H9 (cell line): ENCODE measurements around the gene TRPM3. TPM values are rescaled to one million over a fixed set of nuclear protein-coding genes. Genes with fewer than 3 reads are reported as not detected.

Experiments
- DNase-seq: peaks from one replicate; pipeline ENCODE4 v3.0.0-alpha.2; 2017
- H2AFZ ChIP-seq: one replicate; pipeline ENCODE4 v1.6.1; 2013; ENCODE audit warnings: mild to moderate bottlenecking, low read length, control low read depth, moderate library complexity
- H2AK5ac ChIP-seq: 2 replicates; pipeline ENCODE4 v1.6.1; 2013; ENCODE audit warnings: low read length, control low read depth, mixed read lengths; ENCODE audit not compliant: insufficient read length
- H2BK120ac ChIP-seq: one replicate; pipeline ENCODE4 v1.6.1; 2013; ENCODE audit warnings: low read depth, mild to moderate bottlenecking, low read length, control low read depth, inconsistent platforms; ENCODE audit not compliant: poor library complexity, severe bottlenecking
- H2BK12ac ChIP-seq: 2 replicates; pipeline ENCODE4 v1.6.1; 2013; ENCODE audit warnings: low read length, control low read depth, mixed read lengths, low read depth; ENCODE audit not compliant: insufficient read length
- H2BK15ac ChIP-seq: 2 replicates; pipeline ENCODE4 v1.6.1; 2013; ENCODE audit warnings: low read depth, low read length, control low read depth
- H2BK20ac ChIP-seq: one replicate; pipeline ENCODE4 v1.6.1; 2013; ENCODE audit warnings: low read depth, mild to moderate bottlenecking, low read length, control low read depth, inconsistent platforms; ENCODE audit not compliant: poor library complexity, severe bottlenecking
- H2BK5ac ChIP-seq: 2 replicates; pipeline ENCODE4 v1.6.1; 2013; ENCODE audit warnings: low read length, control low read depth, mixed read lengths; ENCODE audit not compliant: insufficient read length
- H3K14ac ChIP-seq: 2 replicates; pipeline ENCODE4 v1.6.1; 2013; ENCODE audit warnings: low read length, control low read depth; ENCODE audit not compliant: insufficient read depth
- H3K18ac ChIP-seq: 2 replicates; pipeline ENCODE4 v1.6.1; 2013; ENCODE audit warnings: low read depth, mild to moderate bottlenecking, mixed read lengths, low read length, control low read depth; ENCODE audit not compliant: insufficient read length
- H3K23ac ChIP-seq: 2 replicates; pipeline ENCODE4 v1.6.1; 2013; ENCODE audit warnings: low read length, control low read depth, mixed read lengths, low read depth; ENCODE audit not compliant: insufficient read length
- H3K23me2 ChIP-seq: 2 replicates; pipeline ENCODE4 v1.6.1; 2013; ENCODE audit warnings: low read depth, mild to moderate bottlenecking, mixed read lengths, low read length, control low read depth; ENCODE audit not compliant: insufficient read length, poor library complexity, severe bottlenecking
- H3K27ac ChIP-seq: 2 replicates; pipeline ENCODE4 v1.5.1; 2013; ENCODE audit warnings: low read length, control low read depth, mixed read lengths, low read depth; ENCODE audit not compliant: insufficient read length
- H3K27me3 ChIP-seq: 2 replicates; pipeline ENCODE4 v1.6.1; 2013; ENCODE audit warnings: low read length, control low read depth, inconsistent platforms; ENCODE audit not compliant: insufficient read depth
- H3K4ac ChIP-seq: 2 replicates; pipeline ENCODE4 v1.6.1; 2013; ENCODE audit warnings: low read depth, mild to moderate bottlenecking, control low read depth, inconsistent platforms, low read length, moderate library complexity
- H3K4me1 ChIP-seq: 2 replicates; pipeline ENCODE4 v1.6.1; 2013; ENCODE audit warnings: low read length, control low read depth, inconsistent platforms; ENCODE audit not compliant: insufficient read depth
- H3K4me2 ChIP-seq: 2 replicates; pipeline ENCODE4 v1.6.1; 2013; ENCODE audit warnings: low read length, control low read depth, mixed read lengths; ENCODE audit not compliant: insufficient read length, insufficient read depth
- H3K56ac ChIP-seq: 2 replicates; pipeline ENCODE4 v1.6.1; 2013; ENCODE audit warnings: low read depth, mild to moderate bottlenecking, mixed read lengths, low read length, control low read depth; ENCODE audit not compliant: insufficient read length
- H3K79me1 ChIP-seq: 2 replicates; pipeline ENCODE4 v1.6.1; 2013; ENCODE audit warnings: low read depth, mild to moderate bottlenecking, moderate library complexity, low read length, control low read depth, inconsistent platforms; ENCODE audit not compliant: insufficient read depth, poor library complexity, severe bottlenecking
- H3K79me2 ChIP-seq: 2 replicates; pipeline ENCODE4 v1.6.1; 2013; ENCODE audit warnings: low read length, control low read depth, inconsistent platforms; ENCODE audit not compliant: insufficient read depth
- H3K9ac ChIP-seq: 2 replicates; pipeline ENCODE4 v1.6.1; 2013; ENCODE audit warnings: low read length, control low read depth, mixed read lengths; ENCODE audit not compliant: insufficient read length; ENCODE audit errors: extremely low read depth
- H3K9me3 ChIP-seq: one replicate; pipeline ENCODE4 v1.6.1; 2013; ENCODE audit warnings: low read depth, low read length, inconsistent platforms; ENCODE audit not compliant: control insufficient read depth
- H3T11ph ChIP-seq: one replicate; pipeline ENCODE4 v1.6.1; 2013; ENCODE audit warnings: mild to moderate bottlenecking, low read length, control low read depth, inconsistent platforms
- H4K20me1 ChIP-seq: one replicate; pipeline ENCODE4 v1.6.1; 2013; ENCODE audit not compliant: control insufficient read depth, insufficient read length, insufficient read depth
- H4K5ac ChIP-seq: 2 replicates; pipeline ENCODE4 v1.6.1; 2013; ENCODE audit warnings: low read depth, mild to moderate bottlenecking, mixed read lengths, low read length, control low read depth; ENCODE audit not compliant: insufficient read length
- H4K8ac ChIP-seq: replicated peaks from 2 replicates; pipeline ENCODE4 v1.6.1; 2013; ENCODE audit warnings: low read length, control low read depth, mixed read lengths, low read depth; ENCODE audit not compliant: insufficient read length
- H4K91ac ChIP-seq: 2 replicates; pipeline ENCODE4 v1.6.1; 2013; ENCODE audit warnings: low read depth, mild to moderate bottlenecking, moderate library complexity, mixed read lengths, low read length, control low read depth; ENCODE audit not compliant: insufficient read length
- H3K27ac Mint-ChIP-seq, 3 experiments: 2 replicates in 2 of 3; 3 replicates in 1 of 3; pipeline ENCODE4 v1.8.0; 2020 to 2021; ENCODE audit warnings: mixed read lengths in 3 of 3, mild to moderate bottlenecking in 1 of 3, moderate library complexity in 1 of 3
- H3K27me3 Mint-ChIP-seq: 2 replicates; pipeline ENCODE4 v1.8.0; 2021; ENCODE audit warnings: low read depth, mild to moderate bottlenecking, moderate library complexity, mixed read lengths
- H3K36me3 Mint-ChIP-seq, 3 experiments: 2 replicates in 2 of 3; 3 replicates in 1 of 3; pipeline ENCODE4 v1.8.0; 2020 to 2021; ENCODE audit warnings: low read depth in 3 of 3, mixed read lengths in 3 of 3; ENCODE audit not compliant: insufficient read depth in 1 of 3
- H3K4me1 Mint-ChIP-seq, 2 experiments: 2 replicates each; pipeline ENCODE4 v1.8.0; 2020; ENCODE audit warnings: mixed read lengths in 2 of 2
- H3K4me3 Mint-ChIP-seq, 2 experiments: 2 replicates in 1 of 2; 3 replicates in 1 of 2; pipeline ENCODE4 v1.8.0; 2020 to 2021; ENCODE audit warnings: mild to moderate bottlenecking in 2 of 2, mixed read lengths in 2 of 2, moderate library complexity in 1 of 2
- H3K9me3 Mint-ChIP-seq, 2 experiments: 2 replicates in 1 of 2; 3 replicates in 1 of 2; pipeline ENCODE4 v1.8.0; 2020; ENCODE audit warnings: mild to moderate bottlenecking in 2 of 2, mixed read lengths in 2 of 2, moderate library complexity in 1 of 2
- WGBS: extraction: QIAGEN DNeasy Blood & Tissue Kit; methylation state at CpG from one replicate; pipeline ENCODE4 v1.1.7; 2013; ENCODE audit warnings: missing lambda C conversion rate, low lambda C conversion rate, mixed read lengths; ENCODE audit not compliant: insufficient read length; ENCODE audit errors: extremely low coverage; 5-methylcytosine and 5-hydroxymethylcytosine counted together
- total RNA-seq: library from RNA; stranded (reverse); gene quantifications from 2 replicates; pipeline ENCODE4 v1.2.1, GENCODE V29; 2021
- TF ChIP-seq, protein P1 (sequence below): fragments of 200-600 bp; sonication (generic); conservative IDR thresholded peaks from 3 replicates; pipeline ENCODE4 v1.8.0; 2021; ENCODE audit warnings: antibody characterized with exemption, mild to moderate bottlenecking

Gene TRPM3
- total RNA-seq, 1 experiment from 2014 or later = 10.3 TPM

DNA sequence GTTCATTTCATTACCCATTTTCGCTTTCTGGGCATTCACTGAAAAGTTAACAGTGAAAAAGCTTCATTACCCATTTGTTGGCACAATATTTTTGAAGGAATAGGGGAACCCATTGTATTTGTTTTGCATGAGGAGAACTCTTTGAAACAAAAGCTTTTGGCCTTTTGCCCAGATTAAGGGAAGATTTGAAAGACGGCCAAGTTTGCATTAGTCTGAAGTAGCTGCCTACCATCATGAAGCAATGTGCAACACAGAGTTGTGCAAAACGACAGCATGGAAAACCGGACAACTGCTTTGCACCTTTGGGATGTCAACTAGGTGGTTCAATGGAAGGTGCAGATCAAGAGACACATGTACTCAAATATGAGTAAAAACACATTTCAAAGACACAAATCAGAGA is 84.9 kb downstream of the TRPM3 start:
- TF ChIP-seq, protein P1, sequence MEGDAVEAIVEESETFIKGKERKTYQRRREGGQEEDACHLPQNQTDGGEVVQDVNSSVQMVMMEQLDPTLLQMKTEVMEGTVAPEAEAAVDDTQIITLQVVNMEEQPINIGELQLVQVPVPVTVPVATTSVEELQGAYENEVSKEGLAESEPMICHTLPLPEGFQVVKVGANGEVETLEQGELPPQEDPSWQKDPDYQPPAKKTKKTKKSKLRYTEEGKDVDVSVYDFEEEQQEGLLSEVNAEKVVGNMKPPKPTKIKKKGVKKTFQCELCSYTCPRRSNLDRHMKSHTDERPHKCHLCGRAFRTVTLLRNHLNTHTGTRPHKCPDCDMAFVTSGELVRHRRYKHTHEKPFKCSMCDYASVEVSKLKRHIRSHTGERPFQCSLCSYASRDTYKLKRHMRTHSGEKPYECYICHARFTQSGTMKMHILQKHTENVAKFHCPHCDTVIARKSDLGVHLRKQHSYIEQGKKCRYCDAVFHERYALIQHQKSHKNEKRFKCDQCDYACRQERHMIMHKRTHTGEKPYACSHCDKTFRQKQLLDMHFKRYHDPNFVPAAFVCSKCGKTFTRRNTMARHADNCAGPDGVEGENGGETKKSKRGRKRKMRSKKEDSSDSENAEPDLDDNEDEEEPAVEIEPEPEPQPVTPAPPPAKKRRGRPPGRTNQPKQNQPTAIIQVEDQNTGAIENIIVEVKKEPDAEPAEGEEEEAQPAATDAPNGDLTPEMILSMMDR = no peak
- H3K9me3 Mint-ChIP-seq = no peaks in the 10 kb centered on the region
- Histone ChIP-seq H2BK12ac (no peak overlapping the region), H3K9me3 (no peaks in the 10 kb centered on the region), H3K23me2 (no peaks in the 10 kb centered on the region), H3K4ac (no peak overlapping the region), H3T11ph (no peak overlapping the region), H3K18ac (no peak overlapping the region), H3K4me1 (no peaks in the 10 kb centered on the region), H2AFZ (no peak overlapping the region), H3K79me2 (no peaks in the 10 kb centered on the region), H3K9ac (no peak overlapping the region), H3K27ac (no peak overlapping the region), H3K4me2 (no peak overlapping the region), H4K8ac (no peak overlapping the region), H4K20me1 (no peaks in the 10 kb centered on the region), H2BK15ac (no peak overlapping the region), H3K23ac (no peak overlapping the region), H4K91ac (no peak overlapping the region), H2BK20ac (no peak overlapping the region), H4K5ac (no peak overlapping the region), H3K56ac (no peak overlapping the region), H2BK120ac (no peak overlapping the region), H2BK5ac (no peak overlapping the region), H3K27me3 (no peaks in the 10 kb centered on the region), H3K14ac (no peak overlapping the region; the same call in 1 of the 2 replicates), H3K79me1 (no peaks in the 10 kb centered on the region), H2AK5ac (no peak overlapping the region)
- DNase-seq = no peak
- H3K36me3 Mint-ChIP-seq = no peaks in the 10 kb centered on the region
- H3K4me1 Mint-ChIP-seq = peaks cover 3 to 4% of the 10 kb centered on the region in 2 experiments; a peak in 1 of 4 replicates
- H3K27me3 Mint-ChIP-seq = no peaks in the 10 kb centered on the region
- WGBS = no CpG with 5 or more reads among the region's 4 CpGs
- no peak overlapping the region for H3K27ac Mint-ChIP-seq
- H3K4me3 Mint-ChIP-seq = no peak overlapping the region
